HFFc6 (cell line): ENCODE data around the gene KANSL1L. TPM values are rescaled to one million over a fixed set of nuclear protein-coding genes. Genes with fewer than 3 reads are reported as not detected.

ENCODE experiments used
- DNase-seq: peaks from one replicate; pipeline ENCODE4 v3.0.0-alpha.2; 2018
- H3K27ac Mint-ChIP-seq: 2 replicates; pipeline ENCODE4 v1.8.0; 2020; ENCODE audit warnings: mild to moderate bottlenecking, mixed read lengths
- H3K27me3 Mint-ChIP-seq: 2 replicates; pipeline ENCODE4 v1.8.0; 2021; ENCODE audit warnings: mild to moderate bottlenecking, moderate library complexity, mixed read lengths; ENCODE audit not compliant: insufficient read depth
- H3K36me3 Mint-ChIP-seq: 2 replicates; pipeline ENCODE4 v1.8.0; 2021; ENCODE audit warnings: low read depth, mixed read lengths
- H3K4me1 Mint-ChIP-seq: 2 replicates; pipeline ENCODE4 v1.8.0; 2020; ENCODE audit warnings: low read depth, mixed read lengths
- H3K4me3 Mint-ChIP-seq: 2 replicates; pipeline ENCODE4 v1.8.0; 2020; ENCODE audit warnings: mild to moderate bottlenecking, moderate library complexity, mixed read lengths
- H3K9me3 Mint-ChIP-seq: 2 replicates; pipeline ENCODE4 v1.8.0; 2020; ENCODE audit warnings: mild to moderate bottlenecking, mixed read lengths
- total RNA-seq, 6 experiments: library from RNA; stranded (reverse); fragmentation: NEBNext Ultra II Directional; extraction: Animal tissue kit (Norgen Biotek cat#: 25700); gene quantifications; 2 replicates in 1 of 6; 3 replicates in 5 of 6; pipeline ENCODE4 v1.2.3, GENCODE V29; 2021
- TF ChIP-seq, protein P1 (sequence below): fragments of 200-600 bp; sonication (generic); IDR thresholded peaks from 2 replicates; pipeline ENCODE4 v1.5.0; 2021; ENCODE audit warnings: antibody characterized with exemption, mild to moderate bottlenecking

The KANSL1L gene
- total RNA-seq, 6 experiments from 2014 or later, result 3.3 to 6.0 (median 4.8) TPM

DNA sequence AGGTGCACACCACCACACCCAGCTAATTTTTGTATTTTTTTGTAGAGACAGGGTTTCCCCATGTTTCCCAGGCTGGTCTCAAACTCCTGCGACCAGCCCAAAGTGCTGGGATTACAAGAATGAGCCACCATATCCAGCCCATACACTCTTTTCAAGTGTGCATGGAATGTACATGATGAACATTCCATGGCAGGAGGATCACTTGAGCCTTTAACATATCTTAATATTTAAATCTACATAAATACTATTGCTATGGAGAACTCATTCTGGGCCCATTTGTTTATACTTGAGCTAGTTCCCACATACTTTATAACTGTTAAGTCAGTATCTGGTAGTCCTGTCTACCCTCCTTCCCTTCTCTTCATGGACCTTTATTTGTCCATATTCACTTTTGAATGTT, 120.3 kb downstream of the KANSL1L start:
- TF ChIP-seq, protein P1, sequence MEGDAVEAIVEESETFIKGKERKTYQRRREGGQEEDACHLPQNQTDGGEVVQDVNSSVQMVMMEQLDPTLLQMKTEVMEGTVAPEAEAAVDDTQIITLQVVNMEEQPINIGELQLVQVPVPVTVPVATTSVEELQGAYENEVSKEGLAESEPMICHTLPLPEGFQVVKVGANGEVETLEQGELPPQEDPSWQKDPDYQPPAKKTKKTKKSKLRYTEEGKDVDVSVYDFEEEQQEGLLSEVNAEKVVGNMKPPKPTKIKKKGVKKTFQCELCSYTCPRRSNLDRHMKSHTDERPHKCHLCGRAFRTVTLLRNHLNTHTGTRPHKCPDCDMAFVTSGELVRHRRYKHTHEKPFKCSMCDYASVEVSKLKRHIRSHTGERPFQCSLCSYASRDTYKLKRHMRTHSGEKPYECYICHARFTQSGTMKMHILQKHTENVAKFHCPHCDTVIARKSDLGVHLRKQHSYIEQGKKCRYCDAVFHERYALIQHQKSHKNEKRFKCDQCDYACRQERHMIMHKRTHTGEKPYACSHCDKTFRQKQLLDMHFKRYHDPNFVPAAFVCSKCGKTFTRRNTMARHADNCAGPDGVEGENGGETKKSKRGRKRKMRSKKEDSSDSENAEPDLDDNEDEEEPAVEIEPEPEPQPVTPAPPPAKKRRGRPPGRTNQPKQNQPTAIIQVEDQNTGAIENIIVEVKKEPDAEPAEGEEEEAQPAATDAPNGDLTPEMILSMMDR, result no peak
- DNase-seq, result no peak
- peaks cover 2% of the 10 kb centered on the region; the same call in 1 of the 2 replicates for H3K27me3 Mint-ChIP-seq
- peaks cover 20% of the 10 kb centered on the region; the same call in 1 of the 2 replicates for H3K36me3 Mint-ChIP-seq
- H3K9me3 Mint-ChIP-seq, result peaks cover 13% of the 10 kb centered on the region
- no peak overlapping the region for H3K27ac Mint-ChIP-seq
- no peaks in the 10 kb centered on the region for H3K4me1 Mint-ChIP-seq
- H3K4me3 Mint-ChIP-seq, result no peak overlapping the region

DNA sequence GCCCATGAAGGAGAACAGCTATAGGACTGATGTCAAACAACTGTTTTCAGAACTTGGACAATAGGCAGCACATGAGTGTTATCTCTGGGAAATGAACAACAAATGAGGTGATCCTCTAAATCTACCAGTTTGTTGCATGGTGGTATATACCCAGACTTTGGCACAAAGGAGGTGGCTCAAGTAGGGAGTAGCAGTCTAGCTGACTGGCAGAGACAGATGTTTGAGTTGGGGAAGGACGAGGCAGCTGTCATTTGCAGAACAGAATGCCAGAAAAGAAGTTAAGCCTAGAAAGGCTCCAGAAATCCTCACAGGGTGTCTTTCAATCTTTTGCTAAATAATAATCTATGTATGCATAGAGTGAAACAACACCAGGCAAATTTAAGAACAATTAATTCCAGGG, 121.4 kb downstream of the KANSL1L start:
- no peak overlapping the region for H3K27ac Mint-ChIP-seq
- no peak overlapping the region for H3K4me3 Mint-ChIP-seq
- DNase-seq, result no peak
- TF ChIP-seq, protein P1, result no peak
- H3K4me1 Mint-ChIP-seq, result no peaks in the 10 kb centered on the region
- peaks cover 14% of the 10 kb centered on the region; the same call in 1 of the 2 replicates for H3K36me3 Mint-ChIP-seq
- peaks cover 2% of the 10 kb centered on the region; the same call in 1 of the 2 replicates for H3K27me3 Mint-ChIP-seq
- peaks cover 13% of the 10 kb centered on the region for H3K9me3 Mint-ChIP-seq

DNA sequence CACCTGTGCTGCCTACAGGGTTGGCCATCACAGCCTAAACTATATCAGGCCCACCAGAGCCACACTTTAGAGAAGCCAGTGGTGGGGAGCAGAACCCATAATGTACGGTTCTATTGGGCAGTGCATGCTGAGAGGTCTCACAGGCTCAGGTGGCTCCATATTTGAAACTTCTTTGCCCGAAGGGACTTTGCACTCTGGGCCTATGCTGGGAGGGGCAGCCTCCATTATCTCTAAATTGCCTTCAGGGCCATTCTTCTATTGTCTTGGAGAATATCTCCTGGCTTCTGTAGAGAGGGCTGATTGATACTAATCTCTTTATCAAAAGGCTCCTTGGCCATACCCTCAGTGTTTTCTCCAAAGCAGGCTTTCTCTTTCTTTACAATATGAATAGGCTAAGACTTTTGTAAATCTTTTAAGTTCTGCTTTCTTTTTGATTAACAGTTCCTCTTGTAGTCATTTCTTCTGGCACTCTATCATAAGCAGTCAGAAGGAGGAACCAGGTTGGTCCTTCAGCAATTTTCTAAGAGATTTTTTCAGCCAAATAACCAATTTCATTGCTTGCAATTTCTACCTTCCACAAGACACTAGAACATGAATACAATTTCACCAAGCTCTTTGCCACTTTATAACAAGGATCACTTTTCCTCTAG, 124.2 kb downstream of the KANSL1L start:
- Mint-ChIP-seq H3K4me3 (no peak overlapping the region), H3K36me3 (peaks cover 9% of the 10 kb centered on the region; the same call in 1 of the 2 replicates)

DNA sequence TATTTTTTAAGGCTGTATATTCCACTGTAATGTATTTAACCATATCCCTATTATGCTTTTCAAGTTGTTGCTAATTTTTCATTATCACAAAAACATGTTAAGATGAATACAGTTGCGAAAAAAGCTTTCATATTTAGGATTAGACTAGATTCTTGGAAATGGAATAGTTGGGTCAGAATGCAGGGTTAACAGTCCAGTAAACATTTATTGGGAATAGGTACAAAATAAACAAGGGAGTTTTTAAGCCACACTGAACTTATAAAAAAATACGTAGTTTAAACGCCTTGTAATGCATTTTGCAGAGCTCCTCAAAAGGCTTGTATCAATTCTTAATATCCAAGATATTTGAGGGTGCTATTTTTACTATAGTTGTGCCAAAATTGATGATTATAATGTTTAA, 133.1 kb downstream of the KANSL1L start:
- no peak for DNase-seq
- no peak overlapping the region for H3K4me3 Mint-ChIP-seq
- H3K27me3 Mint-ChIP-seq, result no peaks in the 10 kb centered on the region
- TF ChIP-seq, protein P1, result no peak
- no peaks in the 10 kb centered on the region for H3K4me1 Mint-ChIP-seq
- H3K9me3 Mint-ChIP-seq, result no peaks in the 10 kb centered on the region
- H3K27ac Mint-ChIP-seq, result no peak overlapping the region
- H3K36me3 Mint-ChIP-seq, result no peaks in the 10 kb centered on the region

More for the DNA sequence above, 124.2 kb downstream of the KANSL1L start:
- Mint-ChIP-seq H3K9me3 (peaks cover 10% of the 10 kb centered on the region; the same call in 1 of the 2 replicates), H3K4me1 (no peaks in the 10 kb centered on the region), H3K27ac (no peak overlapping the region), H3K27me3 (no peaks in the 10 kb centered on the region)
- no peak for DNase-seq
- TF ChIP-seq, protein P1, result no peak

DNA sequence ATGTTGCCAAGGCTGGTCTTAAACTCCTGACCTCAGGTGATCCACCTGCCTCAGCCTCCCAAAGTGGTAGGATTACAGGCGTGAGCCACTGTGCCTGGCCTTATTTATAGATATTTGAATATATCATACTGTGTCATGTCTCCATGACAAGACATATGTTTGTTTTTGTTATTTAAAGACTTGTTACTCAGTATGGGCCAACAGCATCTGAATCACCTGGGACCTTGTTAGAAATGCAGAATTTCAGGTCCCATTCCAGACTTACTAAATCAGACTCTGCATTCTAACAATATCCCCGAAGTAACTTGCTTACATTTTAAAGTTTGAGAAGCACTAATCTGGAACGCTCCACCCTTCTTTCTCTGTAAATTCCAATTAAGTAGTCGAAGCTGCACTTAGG, 135.5 kb downstream of the KANSL1L start:
- Mint-ChIP-seq H3K9me3 (no peaks in the 10 kb centered on the region), H3K4me3 (no peak overlapping the region), H3K27me3 (no peaks in the 10 kb centered on the region), H3K4me1 (no peaks in the 10 kb centered on the region), H3K36me3 (no peaks in the 10 kb centered on the region), H3K27ac (no peak overlapping the region)
- DNase-seq, result no peak
- TF ChIP-seq, protein P1, result no peak
